ENCODE results near the gene ZNF154. TPM values are rescaled to one million over a fixed set of nuclear protein-coding genes. Genes with fewer than 3 reads are reported as not detected.
A peak's percentile ranks its signal among the peaks of the same experiment; 100 is the strongest.
"Not testable (repeated sequence)": the region's sequence is repeated elsewhere in the genome, so short reads cannot be mapped to it uniquely, and the experiment has no call there.

Gene ZNF154
- total RNA-seq, 1 donor from 2014 or later: 2.5 TPM

DNA sequence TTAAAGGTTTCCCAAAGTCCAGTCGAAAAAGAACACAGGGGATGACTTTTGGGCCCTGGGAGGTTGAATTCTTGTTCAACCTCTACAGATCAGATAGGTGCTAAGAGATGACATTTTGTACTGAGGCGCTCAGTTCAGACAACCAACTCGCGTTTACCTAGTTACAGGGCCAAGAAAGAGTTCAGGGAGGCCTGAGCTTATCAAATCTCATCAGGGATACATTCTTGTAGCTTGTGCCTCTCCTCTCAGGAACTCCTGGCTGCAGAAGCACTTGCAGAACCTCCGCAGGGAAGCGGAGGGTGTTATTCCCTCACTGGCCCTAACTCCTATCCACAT lies 38.4 kb upstream of the ZNF154 start:
- peak overlapping the region; percentile 99 for H3K4me3 ChIP-seq
- H3K27ac ChIP-seq: peak overlapping the region; percentile 90
- TF ChIP-seq, protein P1, sequence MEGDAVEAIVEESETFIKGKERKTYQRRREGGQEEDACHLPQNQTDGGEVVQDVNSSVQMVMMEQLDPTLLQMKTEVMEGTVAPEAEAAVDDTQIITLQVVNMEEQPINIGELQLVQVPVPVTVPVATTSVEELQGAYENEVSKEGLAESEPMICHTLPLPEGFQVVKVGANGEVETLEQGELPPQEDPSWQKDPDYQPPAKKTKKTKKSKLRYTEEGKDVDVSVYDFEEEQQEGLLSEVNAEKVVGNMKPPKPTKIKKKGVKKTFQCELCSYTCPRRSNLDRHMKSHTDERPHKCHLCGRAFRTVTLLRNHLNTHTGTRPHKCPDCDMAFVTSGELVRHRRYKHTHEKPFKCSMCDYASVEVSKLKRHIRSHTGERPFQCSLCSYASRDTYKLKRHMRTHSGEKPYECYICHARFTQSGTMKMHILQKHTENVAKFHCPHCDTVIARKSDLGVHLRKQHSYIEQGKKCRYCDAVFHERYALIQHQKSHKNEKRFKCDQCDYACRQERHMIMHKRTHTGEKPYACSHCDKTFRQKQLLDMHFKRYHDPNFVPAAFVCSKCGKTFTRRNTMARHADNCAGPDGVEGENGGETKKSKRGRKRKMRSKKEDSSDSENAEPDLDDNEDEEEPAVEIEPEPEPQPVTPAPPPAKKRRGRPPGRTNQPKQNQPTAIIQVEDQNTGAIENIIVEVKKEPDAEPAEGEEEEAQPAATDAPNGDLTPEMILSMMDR (IDR thresholded peaks at IDR 0.05): no peak
- DNase-seq (no peak), ATAC-seq (peak in 1 of 2 donors; percentile 13)
- peaks cover 16% of the 10 kb centered on the region for H3K4me1 ChIP-seq
- peaks cover 45% of the 10 kb centered on the region for H3K9me3 ChIP-seq
- H3K36me3 ChIP-seq: peaks cover 28% of the 10 kb centered on the region
- no peaks in the 10 kb centered on the region for H3K27me3 ChIP-seq (ENCODE audit: low read depth)
- intact Hi-C loops (cut with DNase I): no loop called here

DNA sequence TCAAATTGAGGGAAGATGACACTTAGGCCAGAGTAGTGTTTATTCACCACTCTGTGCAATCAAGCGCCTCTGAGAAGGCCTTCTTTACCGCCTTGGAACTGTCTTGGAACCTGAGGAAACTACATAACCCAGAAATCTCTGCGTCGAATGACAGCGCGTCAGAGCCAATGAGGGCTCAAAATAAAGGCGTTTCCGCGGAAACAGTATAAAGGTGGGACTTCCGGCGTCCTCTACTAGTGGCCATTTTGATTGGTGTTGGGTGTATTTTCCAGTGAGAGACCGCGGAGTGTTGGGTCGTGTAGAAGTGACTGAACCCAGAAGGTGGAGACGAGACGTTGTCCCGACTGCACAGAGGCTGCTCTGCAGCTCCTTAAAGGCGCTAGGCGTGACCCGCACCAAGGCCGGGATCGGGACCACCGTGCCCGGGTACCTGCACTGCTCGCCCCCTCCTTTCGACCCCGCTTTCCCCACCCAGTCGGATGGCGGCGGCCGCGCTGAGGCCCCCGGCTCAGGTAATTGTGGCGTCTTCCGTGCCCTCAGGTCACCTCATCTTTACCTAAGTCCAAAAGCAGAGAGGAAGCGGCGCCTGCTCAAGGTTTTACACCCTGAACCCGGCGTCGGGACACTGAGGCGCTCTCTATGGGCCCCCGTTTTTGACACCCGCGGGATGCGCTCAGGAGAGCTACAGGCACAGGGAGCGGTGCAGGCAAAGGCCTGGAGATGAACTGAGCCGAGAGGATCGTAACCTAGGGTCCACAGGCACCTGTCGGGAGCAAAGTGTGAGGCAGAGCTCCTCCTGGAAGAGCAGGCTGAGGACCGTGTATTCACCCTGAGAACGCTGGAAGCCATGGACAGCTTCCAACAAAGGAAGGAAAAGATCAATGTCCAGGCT lies 37.8 kb upstream of the ZNF154 start, which contains the start of gene ZNF776:
Gene ZNF776 (plus strand): TSS at position 236 of the 892 bp plus-strand sequence. CDS start 244 bp downstream, at position 480.
- ATAC-seq (peak; percentile 98 to 99), DNase-seq (peak; percentile 85)
- H3K27ac ChIP-seq: peak within 1 kb of the TSS; percentile 90
- H3K36me3 ChIP-seq: peaks cover 22% of the 10 kb centered on the region
- no peaks in the 10 kb centered on the region for H3K27me3 ChIP-seq (ENCODE audit: low read depth)
- intact Hi-C loops (cut with DNase I): no loop called here
- H3K4me3 ChIP-seq: peak within 1 kb of the TSS; percentile 99
- TF ChIP-seq, protein P1 (IDR thresholded peaks at IDR 0.05): no peak
- peaks cover 39% of the 10 kb centered on the region for H3K9me3 ChIP-seq
- H3K4me1 ChIP-seq: peaks cover 16% of the 10 kb centered on the region

DNA sequence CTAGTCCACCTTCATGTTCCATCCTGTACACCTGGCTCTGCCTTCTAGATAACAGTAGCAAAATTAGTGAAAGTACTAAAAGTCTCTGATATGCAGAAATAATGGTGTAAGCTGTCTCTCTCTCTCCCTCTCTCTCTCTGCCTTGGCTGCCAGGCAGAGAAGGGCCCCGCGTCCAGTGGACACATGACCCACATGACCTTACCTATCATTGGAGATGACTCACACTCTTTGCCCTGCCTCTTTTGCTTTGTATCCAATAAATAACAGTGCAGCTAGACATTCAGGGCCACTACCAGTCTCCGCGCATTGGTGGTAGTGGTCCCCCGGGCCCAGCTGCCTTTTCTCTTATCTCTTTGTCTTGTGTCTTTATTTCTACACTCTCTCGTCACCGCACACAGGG lies 29.8 kb upstream of the ZNF154 start:
- ATAC-seq; H3K27ac ChIP-seq; DNase-seq; H3K4me1 ChIP-seq; H3K36me3 ChIP-seq; H3K4me3 ChIP-seq; H3K27me3 ChIP-seq (ENCODE audit: low read depth); intact Hi-C loops (cut with DNase I); H3K9me3 ChIP-seq: not testable (repeated sequence)

DNA sequence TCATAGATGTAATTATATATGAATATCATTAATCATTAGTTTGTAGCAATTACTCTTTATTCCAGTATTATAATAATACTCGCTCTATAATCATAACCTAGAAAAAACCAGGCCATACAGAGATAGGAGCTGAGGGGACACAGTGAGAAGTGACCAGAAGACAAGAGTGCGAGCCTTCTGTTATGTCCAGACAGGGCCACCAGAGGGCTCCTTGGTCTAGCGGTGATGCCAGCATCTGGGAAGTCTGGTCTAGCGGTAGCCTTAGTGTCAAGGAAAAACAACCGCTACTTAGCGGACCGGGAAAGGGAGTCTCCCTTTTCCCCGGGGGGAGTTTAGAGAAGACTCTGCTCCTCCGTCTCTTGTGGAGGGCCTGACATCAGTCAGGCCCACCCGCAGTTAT lies 29.3 kb upstream of the ZNF154 start:
- H3K27me3 ChIP-seq (ENCODE audit: low read depth); H3K4me3 ChIP-seq; intact Hi-C loops (cut with DNase I); H3K4me1 ChIP-seq; H3K9me3 ChIP-seq; H3K36me3 ChIP-seq; H3K27ac ChIP-seq: not testable (repeated sequence)
- TF ChIP-seq, protein P1 (IDR thresholded peaks at IDR 0.05): peak; percentile 67
- DNase-seq (peak; percentile 68), ATAC-seq (peak; percentile 56 to 66)

DNA sequence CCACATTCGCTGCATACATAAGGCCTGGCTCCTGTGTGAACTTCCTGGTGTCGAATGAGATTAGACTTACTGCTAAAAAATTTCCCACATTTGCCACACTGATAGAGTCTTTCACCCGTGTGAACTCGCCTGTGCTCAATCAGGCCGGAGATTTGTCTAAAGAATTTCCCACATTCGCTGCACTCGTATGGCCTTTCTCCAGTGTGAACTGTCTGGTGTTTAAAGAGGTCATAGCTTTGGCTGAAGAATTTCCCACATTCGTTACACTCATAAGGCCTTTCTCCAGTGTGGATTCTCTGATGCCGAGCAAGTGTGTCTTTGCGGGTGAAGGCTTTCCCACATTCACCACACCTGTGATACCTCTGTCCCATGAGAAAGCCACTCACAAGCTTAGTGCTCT lies 11.9 kb upstream of the ZNF154 start:
- Histone ChIP-seq H3K4me1 (no peaks in the 10 kb centered on the region), H3K9me3 (peaks cover 92% of the 10 kb centered on the region), H3K36me3 (peaks cover 34% of the 10 kb centered on the region), H3K4me3 (no peak overlapping the region), H3K27me3 (ENCODE audit: low read depth) (no peaks in the 10 kb centered on the region), H3K27ac (no peak overlapping the region)
- DNase-seq (no peak), ATAC-seq (no peak)
- TF ChIP-seq, protein P1 (IDR thresholded peaks at IDR 0.05): no peak
- intact Hi-C loops (cut with DNase I): no loop called here

DNA sequence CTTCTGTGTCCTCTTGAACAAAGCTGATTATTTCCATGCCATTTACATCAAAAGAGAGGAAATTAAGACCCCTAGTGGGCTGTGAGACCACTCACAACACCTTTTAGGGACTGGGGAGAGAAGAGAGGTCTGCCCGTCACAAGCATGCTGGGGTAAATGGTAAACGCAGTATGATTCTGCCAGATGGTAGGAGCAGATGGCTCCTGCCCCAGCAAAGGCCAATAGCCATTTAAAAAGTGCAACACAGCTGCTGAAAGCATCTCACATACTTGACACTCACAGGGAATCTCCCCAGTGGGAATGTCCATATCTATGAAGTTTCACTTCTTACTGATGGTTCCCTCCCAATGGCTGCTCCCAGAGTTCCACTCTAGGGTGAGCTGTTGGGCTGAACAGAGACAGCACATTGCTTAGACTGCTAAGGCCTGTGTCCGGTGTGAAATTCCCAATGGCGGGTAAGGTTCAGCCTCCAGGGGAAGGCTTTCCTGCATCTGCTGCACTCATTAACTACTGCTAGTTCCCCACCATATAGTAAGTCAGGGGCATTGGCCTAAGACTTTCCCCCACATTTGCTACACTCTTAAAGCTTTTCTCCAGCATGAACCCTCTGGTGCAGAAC lies 11.0 kb upstream of the ZNF154 start:
- no peaks in the 10 kb centered on the region for H3K27me3 ChIP-seq (ENCODE audit: low read depth)
- H3K4me3 ChIP-seq: no peak overlapping the region
- no peak for ATAC-seq
- no peak overlapping the region for H3K27ac ChIP-seq
- intact Hi-C loops (cut with DNase I): no loop called here
- TF ChIP-seq, protein P1 (IDR thresholded peaks at IDR 0.05): no peak
- peaks cover 92% of the 10 kb centered on the region for H3K9me3 ChIP-seq
- peaks cover 34% of the 10 kb centered on the region for H3K36me3 ChIP-seq
- H3K4me1 ChIP-seq: no peaks in the 10 kb centered on the region
- DNase-seq: no peak

Data from lower lobe of right lung (tissue), 2 donors.